ENCODE data around the gene TRIM37.

GRCh38 chr17:59010026-59010425 lies 96.7 kb downstream of the TRIM37 start:
- TF ChIP-seq CTCF (tag by site-specific recombination; IDR thresholded peaks at IDR 0.05) (no peak), ZNF324 (tag by site-specific recombination; IDR thresholded peaks at IDR 0.05) (no peak)
